ENCODE data around the gene OXCT1. TPM values are rescaled to one million over a fixed set of nuclear protein-coding genes. Genes with fewer than 3 reads are reported as not detected.

The OXCT1 gene
- total RNA-seq, 1 donor from 2014 or later = 27.4 TPM

GRCh38 chr5:41892031-41892430 is 21.8 kb upstream of the OXCT1 start:
- ATAC-seq (ENCODE audit: low read depth) (no peak), DNase-seq (no peak)
- Mint-ChIP-seq H3K27ac (no peak overlapping the region), H3K4me3 (no peak overlapping the region), H3K9me3 (no peaks in the 10 kb centered on the region), H3K4me1 (no peaks in the 10 kb centered on the region), H3K36me3 (ENCODE audit: low read depth) (no peaks in the 10 kb centered on the region), H3K27me3 (peaks cover 51% of the 10 kb centered on the region)
- TF ChIP-seq CTCF (IDR thresholded peaks at IDR 0.05) = no peak
- ChIA-PET POLR2A (no interaction called here), CTCF (no interaction called here)
- intact Hi-C loops (cut with micrococcal nuclease) = no loop called here

GRCh38 chr5:41891066-41891707 is 21.0 kb upstream of the OXCT1 start:
- ATAC-seq (ENCODE audit: low read depth) (no peak), DNase-seq (no peak)
- H3K27ac Mint-ChIP-seq = no peak overlapping the region
- ChIA-PET POLR2A (no interaction called here), CTCF (no interaction called here)
- intact Hi-C loops (cut with micrococcal nuclease) = no loop called here
- peaks cover 46% of the 10 kb centered on the region for H3K27me3 Mint-ChIP-seq
- no peaks in the 10 kb centered on the region for H3K9me3 Mint-ChIP-seq
- H3K4me1 Mint-ChIP-seq = no peaks in the 10 kb centered on the region
- H3K36me3 Mint-ChIP-seq (ENCODE audit: low read depth) = no peaks in the 10 kb centered on the region
- TF ChIP-seq CTCF (IDR thresholded peaks at IDR 0.05) = no peak
- no peak overlapping the region for H3K4me3 Mint-ChIP-seq

GRCh38 chr5:41885286-41885685 is 15.1 kb upstream of the OXCT1 start:
- intact Hi-C loops (cut with micrococcal nuclease) = no loop called here
- Mint-ChIP-seq H3K27me3 (peaks cover 29% of the 10 kb centered on the region), H3K27ac (no peak overlapping the region), H3K4me1 (no peaks in the 10 kb centered on the region), H3K9me3 (no peaks in the 10 kb centered on the region), H3K36me3 (ENCODE audit: low read depth) (no peaks in the 10 kb centered on the region), H3K4me3 (no peak overlapping the region)
- no peak for ATAC-seq (ENCODE audit: low read depth)
- no peak for TF ChIP-seq CTCF (IDR thresholded peaks at IDR 0.05)
- CTCF ChIA-PET = no interaction called here
- DNase-seq = no peak
- POLR2A ChIA-PET = interaction anchor here (0.6 to 0.8 kb wide), 2 partner anchors 19 to 40 kb away, joined by 3 read pairs; partner anchors contain the start of genes FBXO4 and RIMOC1

- Mint-ChIP-seq H3K4me3 (no peak overlapping the region), H3K36me3 (ENCODE audit: low read depth) (no peaks in the 10 kb centered on the region), H3K27me3 (peaks cover 31% of the 10 kb centered on the region), H3K9me3 (no peaks in the 10 kb centered on the region), H3K27ac (no peak overlapping the region), H3K4me1 (no peaks in the 10 kb centered on the region)
- intact Hi-C loops (cut with micrococcal nuclease) = no loop called here
- no peak for DNase-seq
- ChIA-PET POLR2A (no interaction called here), CTCF (no interaction called here)
- ATAC-seq (ENCODE audit: low read depth) = no peak
- TF ChIP-seq CTCF (IDR thresholded peaks at IDR 0.05) = no peak
Measured at GRCh38 chr5:41883936-41884335, 13.7 kb upstream of the OXCT1 start.

GRCh38 chr5:41883243-41883642 is 13.0 kb upstream of the OXCT1 start:
- no peak overlapping the region for H3K27ac Mint-ChIP-seq
- no peak overlapping the region for H3K4me3 Mint-ChIP-seq
- intact Hi-C loops (cut with micrococcal nuclease) = no loop called here
- ATAC-seq (ENCODE audit: low read depth) (no peak), DNase-seq (no peak)
- no peaks in the 10 kb centered on the region for H3K36me3 Mint-ChIP-seq (ENCODE audit: low read depth)
- no peak for TF ChIP-seq CTCF (IDR thresholded peaks at IDR 0.05)
- ChIA-PET POLR2A (no interaction called here), CTCF (no interaction called here)
- H3K4me1 Mint-ChIP-seq = no peaks in the 10 kb centered on the region
- peaks cover 37% of the 10 kb centered on the region for H3K27me3 Mint-ChIP-seq
- H3K9me3 Mint-ChIP-seq = no peaks in the 10 kb centered on the region
